ENCODE data around the gene UCMA. TPM values are rescaled to one million over a fixed set of nuclear protein-coding genes. Genes with fewer than 3 reads are reported as not detected.

The UCMA gene
- total RNA-seq, 6 donors from 2014 or later = not detected

DNA sequence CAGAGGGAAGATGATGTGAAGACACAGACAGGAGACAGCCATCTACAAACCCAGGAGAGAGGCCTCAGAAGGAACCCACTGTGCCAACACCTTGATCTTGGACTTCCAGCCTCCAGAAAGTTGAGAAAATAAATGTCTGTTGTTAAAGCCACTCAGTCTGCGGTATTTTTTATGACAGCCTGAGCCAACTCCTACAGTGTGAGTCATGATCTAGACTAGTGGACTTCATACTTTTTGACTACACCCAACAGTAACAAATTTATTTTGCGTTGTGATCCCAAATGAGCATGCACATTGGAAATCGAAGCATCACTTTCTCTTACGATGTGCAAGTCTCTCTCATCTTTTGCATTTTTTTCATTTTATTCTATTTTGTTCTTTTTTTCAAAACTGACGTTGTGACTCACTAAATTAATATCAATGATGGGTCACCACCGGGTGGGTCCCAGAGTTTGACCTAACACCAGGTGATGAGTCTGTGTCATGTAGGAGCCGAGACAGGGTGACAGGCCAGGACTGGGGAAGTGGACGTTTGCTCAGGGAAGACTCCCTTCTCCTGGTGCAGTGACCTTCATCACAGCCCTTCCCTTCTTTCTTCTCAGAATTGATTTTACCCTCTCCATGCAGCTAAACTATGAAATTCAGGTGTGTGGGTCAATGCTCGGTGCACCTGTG is 36.8 kb upstream of the UCMA start:
- WGBS, 2 donors = 87 to 91% methylated on average over 9 of the region's 9 CpGs
- ATAC-seq (ENCODE audit: low FRiP score in 2 of 2) = peak; percentile 7 to 83

DNA sequence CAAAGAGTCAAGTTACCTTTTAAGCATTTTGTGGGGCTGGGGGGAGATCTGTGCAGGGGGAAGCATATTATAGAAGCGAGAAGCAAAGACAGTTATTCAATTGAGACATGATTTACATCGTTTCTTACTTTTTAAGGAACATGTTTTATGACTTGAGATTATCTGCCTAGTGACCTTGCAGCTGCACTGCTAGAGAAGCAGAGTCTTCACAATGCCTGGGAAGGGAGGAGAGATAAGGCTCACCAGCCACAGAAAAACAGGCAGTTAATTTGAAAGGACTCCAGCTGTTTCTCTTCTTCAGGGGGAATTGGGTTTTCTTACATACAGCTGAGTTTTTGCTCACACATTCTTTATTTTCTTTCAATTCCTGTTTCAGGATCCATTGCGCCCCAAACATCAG is 34.7 kb upstream of the UCMA start:
- Histone ChIP-seq H3K27me3 (no peaks in the 10 kb centered on the region), H3K36me3 (no peaks in the 10 kb centered on the region), H3K9me3 (no peaks in the 10 kb centered on the region), H3K27ac (no peak overlapping the region), H3K4me1 (peaks cover 0 to 6% (median 0%) of the 10 kb centered on the region in 4 donors), H3K4me3 (no peak overlapping the region)
- no peak for TF ChIP-seq EP300 (IDR thresholded peaks at IDR 0.05)
- TF ChIP-seq POLR2A (IDR thresholded peaks at IDR 0.05) = no peak
- no peak for TF ChIP-seq POLR2AphosphoS5 (IDR thresholded peaks at IDR 0.05)
- TF ChIP-seq, protein P1, sequence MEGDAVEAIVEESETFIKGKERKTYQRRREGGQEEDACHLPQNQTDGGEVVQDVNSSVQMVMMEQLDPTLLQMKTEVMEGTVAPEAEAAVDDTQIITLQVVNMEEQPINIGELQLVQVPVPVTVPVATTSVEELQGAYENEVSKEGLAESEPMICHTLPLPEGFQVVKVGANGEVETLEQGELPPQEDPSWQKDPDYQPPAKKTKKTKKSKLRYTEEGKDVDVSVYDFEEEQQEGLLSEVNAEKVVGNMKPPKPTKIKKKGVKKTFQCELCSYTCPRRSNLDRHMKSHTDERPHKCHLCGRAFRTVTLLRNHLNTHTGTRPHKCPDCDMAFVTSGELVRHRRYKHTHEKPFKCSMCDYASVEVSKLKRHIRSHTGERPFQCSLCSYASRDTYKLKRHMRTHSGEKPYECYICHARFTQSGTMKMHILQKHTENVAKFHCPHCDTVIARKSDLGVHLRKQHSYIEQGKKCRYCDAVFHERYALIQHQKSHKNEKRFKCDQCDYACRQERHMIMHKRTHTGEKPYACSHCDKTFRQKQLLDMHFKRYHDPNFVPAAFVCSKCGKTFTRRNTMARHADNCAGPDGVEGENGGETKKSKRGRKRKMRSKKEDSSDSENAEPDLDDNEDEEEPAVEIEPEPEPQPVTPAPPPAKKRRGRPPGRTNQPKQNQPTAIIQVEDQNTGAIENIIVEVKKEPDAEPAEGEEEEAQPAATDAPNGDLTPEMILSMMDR (IDR thresholded peaks at IDR 0.05) = no peak
- WGBS, 2 donors = 32 to 51% methylated on average over 3 of the region's 3 CpGs
- ATAC-seq (ENCODE audit: low FRiP score in 2 of 2) = no peak
- DNase-seq = no peak

More for the DNA sequence above, 36.8 kb upstream of the UCMA start:
- H3K4me3 ChIP-seq = no peak overlapping the region
- H3K27ac ChIP-seq = no peak overlapping the region
- no peaks in the 10 kb centered on the region for H3K36me3 ChIP-seq
- H3K9me3 ChIP-seq = no peaks in the 10 kb centered on the region
- no peak for DNase-seq
- TF ChIP-seq POLR2AphosphoS5 (IDR thresholded peaks at IDR 0.05) = no peak
- TF ChIP-seq POLR2A (IDR thresholded peaks at IDR 0.05) = no peak
- no peak for TF ChIP-seq EP300 (IDR thresholded peaks at IDR 0.05)
- TF ChIP-seq, protein P1 (IDR thresholded peaks at IDR 0.05) = no peak
- H3K4me1 ChIP-seq = peaks cover 0 to 6% (median 0%) of the 10 kb centered on the region in 4 donors
- H3K27me3 ChIP-seq = no peaks in the 10 kb centered on the region

DNA sequence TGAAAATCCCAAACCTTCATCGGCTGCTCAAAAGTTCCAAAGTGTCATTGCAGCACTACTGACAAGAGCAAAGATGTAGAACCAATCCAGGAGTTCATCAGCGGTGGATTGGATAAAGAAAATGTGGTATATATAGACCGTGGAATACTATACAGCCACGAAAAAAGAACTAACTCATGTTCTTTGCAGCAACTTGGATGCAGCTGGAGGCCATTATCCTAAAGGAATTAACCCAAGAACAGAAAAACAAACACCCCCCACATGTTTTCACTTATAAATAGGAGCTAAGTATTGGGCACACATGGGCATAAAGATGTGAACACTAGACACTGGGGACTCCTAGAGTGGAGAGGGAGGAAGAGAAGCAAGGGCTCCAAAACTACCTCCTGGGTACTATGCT is 34.1 kb upstream of the UCMA start:
- H3K27ac ChIP-seq = no peak overlapping the region
- 74 to 85% methylated on average over 4 of the region's 4 CpGs for WGBS, 2 donors
- no peaks in the 10 kb centered on the region for H3K27me3 ChIP-seq
- TF ChIP-seq, protein P1 (IDR thresholded peaks at IDR 0.05) = no peak
- TF ChIP-seq POLR2A (IDR thresholded peaks at IDR 0.05) (no peak), EP300 (IDR thresholded peaks at IDR 0.05) (no peak), POLR2AphosphoS5 (IDR thresholded peaks at IDR 0.05) (no peak)
- no peak for DNase-seq
- no peak overlapping the region for H3K4me3 ChIP-seq
- no peak for ATAC-seq (ENCODE audit: low FRiP score in 2 of 2)
- H3K4me1 ChIP-seq = peaks cover 0 to 6% (median 0%) of the 10 kb centered on the region in 4 donors
- no peaks in the 10 kb centered on the region for H3K9me3 ChIP-seq
- no peaks in the 10 kb centered on the region for H3K36me3 ChIP-seq

DNA sequence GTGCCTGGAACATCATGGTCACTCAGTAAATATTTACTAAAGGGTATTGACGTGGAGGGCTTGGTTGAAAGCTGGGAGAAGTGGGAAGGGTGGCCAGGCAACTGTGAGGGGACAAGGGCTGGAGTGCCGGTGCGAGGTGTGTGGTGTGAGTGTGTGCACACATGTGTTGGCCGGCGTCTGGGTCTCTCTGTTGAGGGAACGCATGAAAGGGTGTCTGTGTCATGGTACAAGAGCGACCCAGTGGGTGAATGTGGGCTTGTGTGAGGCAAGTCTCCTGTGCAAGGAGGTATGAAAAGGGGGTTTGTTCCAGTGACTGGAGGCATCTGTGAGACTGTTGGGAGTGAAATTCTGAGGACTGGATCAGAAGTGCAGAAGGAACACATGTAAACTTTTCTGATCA is 29.4 kb upstream of the UCMA start:
- DNase-seq = no peak
- Histone ChIP-seq H3K36me3 (no peaks in the 10 kb centered on the region), H3K4me1 (no peaks in the 10 kb centered on the region), H3K27ac (no peak overlapping the region), H3K4me3 (no peak overlapping the region), H3K27me3 (no peaks in the 10 kb centered on the region), H3K9me3 (no peaks in the 10 kb centered on the region)
- WGBS, 2 donors = 74 to 80% methylated on average over 7 of the region's 7 CpGs
- peak in 1 of 2 donors; percentile 73 for ATAC-seq (ENCODE audit: low FRiP score in 2 of 2)
- no peak for TF ChIP-seq POLR2A (IDR thresholded peaks at IDR 0.05)
- TF ChIP-seq EP300 (IDR thresholded peaks at IDR 0.05) = no peak
- TF ChIP-seq POLR2AphosphoS5 (IDR thresholded peaks at IDR 0.05) = no peak
- TF ChIP-seq, protein P1 (IDR thresholded peaks at IDR 0.05) = no peak

DNA sequence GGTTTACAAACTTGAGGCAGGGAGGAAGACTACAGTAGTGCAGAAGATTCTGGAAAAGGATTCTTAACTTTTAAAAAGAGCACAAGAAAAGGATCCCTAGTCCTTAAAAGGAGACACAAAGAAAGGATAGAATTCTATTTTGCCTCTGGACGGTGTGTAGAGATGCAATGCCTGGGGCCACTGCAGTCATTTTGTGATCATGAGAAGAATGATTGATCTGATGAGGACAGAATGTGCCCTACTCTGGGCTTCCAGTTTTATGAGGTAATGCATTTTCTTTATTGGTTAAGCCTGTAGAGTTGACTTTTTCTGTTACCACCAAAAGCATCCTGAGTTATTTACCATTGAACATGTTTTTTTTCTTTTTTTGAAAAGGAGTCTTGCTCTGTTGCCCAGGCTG is 28.3 kb upstream of the UCMA start:
- Histone ChIP-seq H3K9me3 (no peaks in the 10 kb centered on the region), H3K27me3 (no peaks in the 10 kb centered on the region), H3K4me1 (no peaks in the 10 kb centered on the region), H3K36me3 (no peaks in the 10 kb centered on the region), H3K27ac (no peak overlapping the region), H3K4me3 (no peak overlapping the region)
- 88 to 94% methylated on average over 1 of the region's 1 CpG for WGBS, 2 donors
- TF ChIP-seq POLR2A (IDR thresholded peaks at IDR 0.05) (no peak), EP300 (IDR thresholded peaks at IDR 0.05) (no peak), POLR2AphosphoS5 (IDR thresholded peaks at IDR 0.05) (no peak)
- TF ChIP-seq, protein P1 (IDR thresholded peaks at IDR 0.05) = no peak
- DNase-seq (no peak), ATAC-seq (ENCODE audit: low FRiP score in 2 of 2) (no peak)

Data from upper lobe of left lung (tissue), 6 donors.